ENCODE data around the gene CBY1. TPM values are rescaled to one million over a fixed set of nuclear protein-coding genes. Genes with fewer than 3 reads are reported as not detected.

The CBY1 gene
- total RNA-seq, 2 experiments from 2014 or later: 3.5 to 12.8 TPM

- peaks cover 49% of the 10 kb centered on the region for H3K4me1 ChIP-seq (ENCODE audit: insufficient read depth, low read length, poor library complexity, severe bottlenecking)
- no peak overlapping the region for H2AFZ ChIP-seq (ENCODE audit: low read length)
- peaks cover 8% of the 10 kb centered on the region; the same call in 1 of the 2 replicates for H4K20me1 ChIP-seq (ENCODE audit: insufficient read depth, low read length)
- H3K36me3 ChIP-seq (ENCODE audit: insufficient read depth, low read length): peaks cover 61% of the 10 kb centered on the region
- no peaks in the 10 kb centered on the region for H3K9me3 ChIP-seq (ENCODE audit: low read length)
- intact Hi-C loops (cut with micrococcal nuclease; ENCODE audit: unreplicated experiment): no loop called here
- H3K4me2 ChIP-seq (ENCODE audit: low read length): peak overlapping the region; percentile 95
- no peak overlapping the region for H3K27ac ChIP-seq (ENCODE audit: low read depth, low read length, poor library complexity, severe bottlenecking)
- peaks cover 37% of the 10 kb centered on the region for H3K79me2 ChIP-seq (ENCODE audit: insufficient read depth, low read depth, low read length)
- BruUV-seq (replicated peaks): no TSS peak
- no peak for DNase-seq (ENCODE audit: low spot score)
- no peak for TF ChIP-seq EZH2phosphoT487 (IDR thresholded peaks at IDR 0.05; ENCODE audit: borderline replicate concordance, low read depth, low read length)
- TF ChIP-seq CTCF (conservative IDR thresholded peaks at IDR 0.05; ENCODE audit: low read length): no peak
- CTCF ChIA-PET (ENCODE audit: unreplicated experiment): no interaction called here
- H3K4me3 ChIP-seq (ENCODE audit: low read depth, low read length, poor library complexity, severe bottlenecking): peak overlapping the region; percentile 91
- H3K9me2 ChIP-seq (ENCODE audit: insufficient read depth, low read length): no peaks in the 10 kb centered on the region
- POLR2A ChIA-PET: interaction anchor here (0.6 to 4.7 kb wide), 4 partner anchors 11 to 642 kb away, joined by 3 to 18 read pairs (median 4); partner anchors contain the start of gene TOMM22
Measured at GRCh38 chr22:38697425-38698089, 41.1 kb downstream of the CBY1 start.

- no TSS peak for BruUV-seq (replicated peaks)
- Histone ChIP-seq H3K4me3 (ENCODE audit: low read depth, low read length, poor library complexity, severe bottlenecking) (peak overlapping the region; percentile 91), H4K20me1 (ENCODE audit: insufficient read depth, low read length) (peaks cover 8% of the 10 kb centered on the region; the same call in 1 of the 2 replicates), H3K9me2 (ENCODE audit: insufficient read depth, low read length) (no peaks in the 10 kb centered on the region), H3K9me3 (ENCODE audit: low read length) (no peaks in the 10 kb centered on the region), H3K79me2 (ENCODE audit: insufficient read depth, low read depth, low read length) (peaks cover 37% of the 10 kb centered on the region), H3K27ac (ENCODE audit: low read depth, low read length, poor library complexity, severe bottlenecking) (no peak overlapping the region), H3K36me3 (ENCODE audit: insufficient read depth, low read length) (peaks cover 52% of the 10 kb centered on the region), H2AFZ (ENCODE audit: low read length) (no peak overlapping the region), H3K4me2 (ENCODE audit: low read length) (peak overlapping the region; percentile 95), H3K4me1 (ENCODE audit: insufficient read depth, low read length, poor library complexity, severe bottlenecking) (peaks cover 56% of the 10 kb centered on the region)
- no peak for DNase-seq (ENCODE audit: low spot score)
- TF ChIP-seq CTCF (conservative IDR thresholded peaks at IDR 0.05; ENCODE audit: low read length): no peak
- TF ChIP-seq EZH2phosphoT487 (IDR thresholded peaks at IDR 0.05; ENCODE audit: borderline replicate concordance, low read depth, low read length): no peak
- ChIA-PET POLR2A (interaction anchor here (0.5 to 4.7 kb wide), 5 partner anchors 9 to 493 kb away, joined by 3 to 18 read pairs (median 4); partner anchors contain the start of gene TOMM22), CTCF (ENCODE audit: unreplicated experiment) (interaction anchor here (1.4 kb wide), 1 partner anchor 17 kb away, joined by 6 read pairs; the partner anchor contains the start of gene TOMM22)
- intact Hi-C loops (cut with micrococcal nuclease; ENCODE audit: unreplicated experiment): no loop called here
Measured at GRCh38 chr22:38698407-38699094, 42.1 kb downstream of the CBY1 start.
